KMS-11 (cell line): Measurements from ENCODE around the gene MCAT.

Experiments used
- H2AFZ ChIP-seq: fragments of 200-600 bp; sonication (generic); 2 replicates; pipeline ENCODE4 v1.6.1; 2016; ENCODE audit warnings: antibody characterized with exemption, mixed run types, low read depth
- H3K27ac ChIP-seq: fragments of 200-600 bp; sonication (generic); 2 replicates; pipeline ENCODE4 v1.6.1; 2016; ENCODE audit warnings: mild to moderate bottlenecking, mixed run types
- H3K27me3 ChIP-seq: fragments of 200-600 bp; sonication (generic); 2 replicates; pipeline ENCODE4 v1.6.1; 2017; ENCODE audit warnings: mild to moderate bottlenecking, low read depth, mixed run types, moderate library complexity; ENCODE audit not compliant: insufficient read depth
- H3K36me3 ChIP-seq: fragments of 200-600 bp; sonication (generic); 2 replicates; pipeline ENCODE4 v1.6.1; 2017; ENCODE audit warnings: mild to moderate bottlenecking, mixed run types; ENCODE audit not compliant: insufficient read depth
- H3K4me1 ChIP-seq: fragments of 200-600 bp; sonication (generic); 2 replicates; pipeline ENCODE4 v1.6.1; 2016; ENCODE audit warnings: mild to moderate bottlenecking, low read depth, mixed run types; ENCODE audit not compliant: poor library complexity, severe bottlenecking
- H3K4me2 ChIP-seq: fragments of 200-600 bp; sonication (generic); 2 replicates; pipeline ENCODE4 v1.7.0; 2016; ENCODE audit warnings: mild to moderate bottlenecking, mixed run types
- H3K4me3 ChIP-seq: fragments of 200-600 bp; sonication (generic); IDR thresholded peaks from 2 replicates; pipeline ENCODE4 v1.6.1; 2017; ENCODE audit warnings: low read depth, low read length, mixed read lengths; ENCODE audit not compliant: insufficient read depth
- H3K79me2 ChIP-seq: fragments of 200-600 bp; sonication (generic); 2 replicates; pipeline ENCODE4 v1.6.1; 2016; ENCODE audit warnings: low read depth, mixed run types; ENCODE audit not compliant: insufficient read depth
- H3K9ac ChIP-seq: fragments of 200-600 bp; sonication (generic); 2 replicates; pipeline ENCODE4 v1.6.1; 2016; ENCODE audit warnings: mild to moderate bottlenecking, mixed run types
- H4K20me1 ChIP-seq: fragments of 200-600 bp; sonication (generic); 2 replicates; pipeline ENCODE4 v1.6.1; 2016; ENCODE audit warnings: mild to moderate bottlenecking, mixed run types; ENCODE audit not compliant: insufficient read depth
- CTCF ChIP-seq: fragments of 200-600 bp; sonication (generic); conservative IDR thresholded peaks from 2 replicates; pipeline ENCODE4 v1.6.1; 2017; ENCODE audit warnings: low read depth, mild to moderate bottlenecking, antibody characterized with exemption, low read length, moderate library complexity, mixed read lengths

The MCAT gene

GRCh38 chr22:43154887-43155536 is 11.8 kb upstream of the MCAT start:
- Histone ChIP-seq H3K4me3 (no peak overlapping the region), H3K27ac (no peak overlapping the region), H3K4me2 (no peak overlapping the region), H2AFZ (no peak overlapping the region), H3K36me3 (no peaks in the 10 kb centered on the region), H4K20me1 (no peaks in the 10 kb centered on the region), H3K9ac (no peak overlapping the region), H3K27me3 (no peaks in the 10 kb centered on the region), H3K4me1 (peaks cover 13% of the 10 kb centered on the region), H3K79me2 (peaks cover 4% of the 10 kb centered on the region; the same call in 1 of the 2 replicates)
- no peak for TF ChIP-seq CTCF

GRCh38 chr22:43153899-43154298 is 10.7 kb upstream of the MCAT start:
- Histone ChIP-seq H3K4me3 (no peak overlapping the region), H4K20me1 (no peaks in the 10 kb centered on the region), H3K27me3 (no peaks in the 10 kb centered on the region), H3K79me2 (peaks cover 4% of the 10 kb centered on the region; the same call in 1 of the 2 replicates), H3K4me2 (no peak overlapping the region), H3K9ac (no peak overlapping the region), H3K27ac (no peak overlapping the region), H2AFZ (no peak overlapping the region), H3K4me1 (peaks cover 14% of the 10 kb centered on the region), H3K36me3 (no peaks in the 10 kb centered on the region)
- TF ChIP-seq CTCF = no peak

GRCh38 chr22:43152357-43153071 is 9.3 kb upstream of the MCAT start:
- Histone ChIP-seq H3K4me2 (peak overlapping the region; percentile 73), H3K27ac (peak overlapping the region; percentile 31; the same call in 1 of the 2 replicates), H3K79me2 (peaks cover 4% of the 10 kb centered on the region; the same call in 1 of the 2 replicates), H2AFZ (peak overlapping the region; percentile 90), H3K9ac (peak overlapping the region; percentile 66), H3K36me3 (no peaks in the 10 kb centered on the region), H3K4me1 (peaks cover 28% of the 10 kb centered on the region), H4K20me1 (no peaks in the 10 kb centered on the region), H3K4me3 (no peak overlapping the region), H3K27me3 (no peaks in the 10 kb centered on the region)
- no peak for TF ChIP-seq CTCF

- Histone ChIP-seq H2AFZ (peak overlapping the region; percentile 90), H4K20me1 (no peaks in the 10 kb centered on the region), H3K9ac (peak overlapping the region; percentile 66), H3K4me2 (peak overlapping the region; percentile 73), H3K4me3 (no peak overlapping the region), H3K27ac (peak overlapping the region; percentile 31; the same call in 1 of the 2 replicates), H3K79me2 (peaks cover 4% of the 10 kb centered on the region; the same call in 1 of the 2 replicates), H3K27me3 (no peaks in the 10 kb centered on the region), H3K36me3 (no peaks in the 10 kb centered on the region), H3K4me1 (peaks cover 33% of the 10 kb centered on the region)
- TF ChIP-seq CTCF = no peak
These were observed 8.8 kb upstream of the MCAT start for GRCh38 chr22:43152003-43152356.
